ENCODE results near the gene ZNF540.

DNA sequence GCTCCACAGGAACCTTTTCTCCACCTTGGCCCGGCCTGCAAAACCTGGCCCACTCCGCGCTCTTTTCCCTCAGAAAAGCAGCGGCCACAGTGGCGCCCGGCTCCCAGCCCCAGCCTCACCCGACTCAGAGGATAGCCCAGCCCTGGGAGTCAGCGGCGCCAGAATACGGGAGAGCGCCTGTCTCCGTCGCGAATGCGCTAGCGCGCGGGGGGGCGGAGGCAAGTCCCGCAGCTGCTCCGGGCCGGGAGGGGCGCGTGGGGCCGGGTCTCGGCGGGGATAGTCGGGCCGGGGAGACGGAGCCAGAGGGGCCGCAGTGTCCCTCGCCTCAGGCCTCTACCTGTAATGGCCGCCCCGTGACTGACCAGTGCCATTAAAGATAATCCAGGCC is 60.6 kb downstream of the ZNF540 start, which contains the start of gene ZFP30:
- no peak for TF ChIP-seq ZNF274 (IDR thresholded peaks at IDR 0.05; ENCODE audit: low read depth, low read length)
- no peak for TF ChIP-seq SUZ12 (IDR thresholded peaks at IDR 0.05; ENCODE audit: extremely low read depth, insufficient read depth, insufficient read length)
- no peak for TF ChIP-seq YY1 (IDR thresholded peaks at IDR 0.05; ENCODE audit: insufficient read depth, insufficient read length)
